Ishikawa (cell line): ENCODE measurements around the gene BABAM1.

Experiments
- EP300 ChIP-seq: IDR thresholded peaks from 2 replicates; pipeline ENCODE4 v1.6.1; 2012; ENCODE audit warnings: borderline replicate concordance
- TF ChIP-seq, protein P1 (sequence below): IDR thresholded peaks from 2 replicates; pipeline ENCODE4 v1.6.1; 2012

DNA sequence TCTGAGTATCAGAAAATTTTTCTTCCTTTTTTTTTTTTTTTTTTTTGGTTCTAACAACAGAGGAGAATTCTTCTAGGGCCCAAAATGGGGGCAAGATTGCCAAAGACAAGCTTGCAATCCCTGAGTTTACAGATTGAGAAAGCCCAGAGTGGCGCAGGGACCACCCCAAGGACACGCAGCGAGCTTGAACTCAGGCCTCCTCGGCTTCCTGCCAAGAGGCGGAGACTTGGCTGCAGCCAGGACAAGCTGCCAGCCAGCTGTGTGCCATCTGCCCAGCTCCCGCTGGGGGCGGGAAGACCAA is 37.9 kb downstream of the BABAM1 start:
- TF ChIP-seq EP300, result no peak
- TF ChIP-seq, protein P1, sequence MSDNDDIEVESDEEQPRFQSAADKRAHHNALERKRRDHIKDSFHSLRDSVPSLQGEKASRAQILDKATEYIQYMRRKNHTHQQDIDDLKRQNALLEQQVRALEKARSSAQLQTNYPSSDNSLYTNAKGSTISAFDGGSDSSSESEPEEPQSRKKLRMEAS, result no peak
